Natural killer cell (primary cell): ENCODE data around the gene UBAP1. TPM values are rescaled to one million over a fixed set of nuclear protein-coding genes. Genes with fewer than 3 reads are reported as not detected.

Experiments used
- ATAC-seq, 3 donors: fragments of 150-1000 bp in 2 of 3; fragments of 200-7000 bp in 1 of 3; cut with Tn5 transposase; 1 replicate in 1 of 3; 2 replicates in 2 of 3; pipeline ENCODE4 v1.10.0; 2021; ENCODE audit warnings: mild to moderate bottlenecking in 2 of 3, moderate library complexity in 2 of 3
- DNase-seq, 2 donors: peaks; one replicate each; pipeline versions ENCODE4 v3.0.0 to v3.0.0-alpha.2; 2013 to 2021; ENCODE audit warnings: mixed read lengths in 1 of 2
- H3K27ac ChIP-seq: one replicate; pipeline ENCODE4 v1.5.1; 2013; ENCODE audit warnings: mild to moderate bottlenecking, low read length
- H3K27me3 ChIP-seq: one replicate; pipeline ENCODE4 v1.6.1; 2013; ENCODE audit warnings: low read length; ENCODE audit not compliant: control insufficient read depth, insufficient read depth
- H3K36me3 ChIP-seq: one replicate; pipeline ENCODE4 v1.6.1; 2013; ENCODE audit warnings: low read length; ENCODE audit not compliant: control insufficient read depth, insufficient read depth
- H3K4me1 ChIP-seq: one replicate; pipeline ENCODE4 v1.6.1; 2013; ENCODE audit warnings: low read length; ENCODE audit not compliant: control insufficient read depth, insufficient read depth
- H3K4me3 ChIP-seq: one replicate; pipeline ENCODE4 v1.5.1; 2013; ENCODE audit warnings: low read length
- H3K9me3 ChIP-seq: one replicate; pipeline ENCODE4 v1.6.1; 2013; ENCODE audit warnings: low read length; ENCODE audit not compliant: control insufficient read depth, insufficient read depth
- H3K27ac Mint-ChIP-seq, 2 donors: one replicate each; pipeline ENCODE4 v1.8.0; 2022; ENCODE audit warnings: mild to moderate bottlenecking in 2 of 2, mixed read lengths in 2 of 2, moderate library complexity in 1 of 2
- H3K27me3 Mint-ChIP-seq, 2 donors: one replicate each; pipeline ENCODE4 v1.8.0; 2022; ENCODE audit warnings: low read depth in 2 of 2, mixed read lengths in 2 of 2
- H3K36me3 Mint-ChIP-seq: one replicate; pipeline ENCODE4 v1.8.0; 2022; ENCODE audit warnings: mixed read lengths
- H3K4me1 Mint-ChIP-seq, 2 donors: one replicate each; pipeline ENCODE4 v1.8.0; 2022; ENCODE audit warnings: mixed read lengths in 2 of 2
- H3K4me3 Mint-ChIP-seq: one replicate; pipeline ENCODE4 v1.8.0; 2022; ENCODE audit warnings: mild to moderate bottlenecking, moderate library complexity, mixed read lengths
- H3K9me3 Mint-ChIP-seq, 2 donors: one replicate each; pipeline ENCODE4 v1.8.0; 2022; ENCODE audit warnings: mixed read lengths in 2 of 2
- CTCF ChIP-seq: fragments of 200-600 bp; IDR thresholded peaks from one replicate; pipeline ENCODE4 v1.8.0; 2022; ENCODE audit warnings: antibody characterized with exemption
- WGBS: methylation state at CpG from one replicate; pipeline ENCODE4 v1.1.7; 2013; ENCODE audit warnings: missing lambda C conversion rate; ENCODE audit not compliant: insufficient coverage; 5-methylcytosine and 5-hydroxymethylcytosine counted together
- intact Hi-C: fragments of 100-400 bp; cut with micrococcal nuclease; formaldehyde crosslinking; loops from one replicate; pipeline ENCODE4 v1.14.2; 2022
- total RNA-seq, 4 donors: library from RNA; stranded (reverse); fragments of 120-200 nt in 1 of 4; gene quantifications; one replicate each; pipeline versions ENCODE4 v1.2.3 to v1.2.4, GENCODE V29; 2013 to 2022

The UBAP1 gene
- total RNA-seq, result 10 to 100 TPM; 43.6 to 59.3 (median 49.7) TPM
- total RNA-seq (2013), result 29.2 TPM

- intact Hi-C loops, result loop anchor here (1.0 to 5.0 kb wide), 5 partner anchors 14 to 130 kb away; partner anchors contain the start of genes DCAF12 and UBAP2
- ATAC-seq, result peak; percentile 95 to 99 (median 97)
- peak within 1 kb of the TSS; percentile 97 to 98 for H3K27ac Mint-ChIP-seq
- no peaks in the 10 kb centered on the region for H3K36me3 ChIP-seq
- no peaks in the 10 kb centered on the region for H3K27me3 Mint-ChIP-seq
- H3K36me3 Mint-ChIP-seq, result no peaks in the 10 kb centered on the region
- H3K4me1 Mint-ChIP-seq, result peaks cover 26 to 28% of the 10 kb centered on the region in 2 donors
- peak within 1 kb of the TSS; percentile 95 for H3K27ac ChIP-seq
- no peak for TF ChIP-seq CTCF
- peak within 1 kb of the TSS; percentile 83 for H3K4me3 ChIP-seq
- peak; percentile 93 to 98 for DNase-seq
- H3K4me1 ChIP-seq, result peaks cover 27% of the 10 kb centered on the region
- peak within 1 kb of the TSS; percentile 98 for H3K4me3 Mint-ChIP-seq
- WGBS, result under 1% methylated on average over 48 of the region's 48 CpGs
- H3K9me3 ChIP-seq, result no peaks in the 10 kb centered on the region
- H3K9me3 Mint-ChIP-seq, result no peaks in the 10 kb centered on the region
- H3K27me3 ChIP-seq, result no peaks in the 10 kb centered on the region
These were observed at the start of gene UBAP1 for GRCh38 chr9:34178436-34179212. Gene UBAP1, plus strand, starts transcription at chr9:34179043. Its CDS starts 41,872 bp downstream, at chr9:34220915.

GRCh38 chr9:34131571-34131970 lies 47.3 kb upstream of the UBAP1 start:
- H3K4me3 ChIP-seq, result no peak overlapping the region
- Mint-ChIP-seq H3K27ac (no peak overlapping the region), H3K36me3 (no peaks in the 10 kb centered on the region), H3K4me1 (peaks cover 5 to 6% of the 10 kb centered on the region in 2 donors), H3K27me3 (no peaks in the 10 kb centered on the region), H3K4me3 (no peak overlapping the region), H3K9me3 (no peaks in the 10 kb centered on the region)
- H3K27me3 ChIP-seq, result no peaks in the 10 kb centered on the region
- H3K27ac ChIP-seq, result no peak overlapping the region
- no peak for DNase-seq
- no peak for TF ChIP-seq CTCF
- no peaks in the 10 kb centered on the region for H3K9me3 ChIP-seq
- peaks cover 7% of the 10 kb centered on the region for H3K4me1 ChIP-seq
- WGBS, result 91% methylated on average over 6 of the region's 7 CpGs
- intact Hi-C loops, result no loop called here
- H3K36me3 ChIP-seq, result no peaks in the 10 kb centered on the region
- no peak for ATAC-seq

GRCh38 chr9:34133436-34133949 lies 45.4 kb upstream of the UBAP1 start:
- Mint-ChIP-seq H3K27ac (no peak overlapping the region), H3K9me3 (no peaks in the 10 kb centered on the region), H3K4me1 (no peaks in the 10 kb centered on the region), H3K27me3 (no peaks in the 10 kb centered on the region), H3K36me3 (no peaks in the 10 kb centered on the region), H3K4me3 (no peak overlapping the region)
- H3K36me3 ChIP-seq, result no peaks in the 10 kb centered on the region
- ATAC-seq (no peak), DNase-seq (no peak)
- intact Hi-C loops, result no loop called here
- no peak overlapping the region for H3K4me3 ChIP-seq
- no peak for TF ChIP-seq CTCF
- H3K4me1 ChIP-seq, result no peaks in the 10 kb centered on the region
- no peak overlapping the region for H3K27ac ChIP-seq
- H3K27me3 ChIP-seq, result no peaks in the 10 kb centered on the region
- H3K9me3 ChIP-seq, result no peaks in the 10 kb centered on the region
- WGBS, result 87% methylated on average over 16 of the region's 16 CpGs
